WTC11 (cell line): ENCODE results near the gene EIF5A2. TPM values are rescaled to one million over a fixed set of nuclear protein-coding genes. Genes with fewer than 3 reads are reported as not detected.
A peak's percentile ranks its signal among the peaks of the same experiment; 100 is the strongest.

Source experiments
- ATAC-seq: fragments of 200-7000 bp; cut with Tn5 transposase; 2 replicates; pipeline ENCODE4 v1.10.0; 2021; ENCODE audit warnings: mild to moderate bottlenecking, moderate library complexity
- CTCF ChIA-PET: fragments of 300-600 bp; sonication (Branson Sonifier 250); formaldehyde crosslinking; loops from one replicate; lab custom pipeline; 2021; ENCODE audit warnings: antibody characterized with exemption; lab: Charles Lee
- POLR2A ChIA-PET: fragments of 350-600 bp; sonication (Branson Sonifier 250); formaldehyde crosslinking; loops from one replicate; lab custom pipeline; 2021; ENCODE audit warnings: antibody characterized with exemption; lab: Charles Lee
- DNase-seq: peaks from one replicate; pipeline ENCODE4 v3.0.0; 2021; ENCODE audit warnings: low spot score
- H3K27ac Mint-ChIP-seq: 2 replicates; pipeline ENCODE4 v1.8.0; 2021; ENCODE audit warnings: mixed read lengths
- H3K27me3 Mint-ChIP-seq: 2 replicates; pipeline ENCODE4 v1.8.0; 2021; ENCODE audit warnings: low read depth, mild to moderate bottlenecking, moderate library complexity, mixed read lengths
- H3K36me3 Mint-ChIP-seq: 2 replicates; pipeline ENCODE4 v1.8.0; 2021; ENCODE audit warnings: mixed read lengths
- H3K4me1 Mint-ChIP-seq: 2 replicates; pipeline ENCODE4 v1.8.0; 2022; ENCODE audit warnings: mixed read lengths
- H3K4me3 Mint-ChIP-seq: 2 replicates; pipeline ENCODE4 v1.8.0; 2021; ENCODE audit warnings: mild to moderate bottlenecking, moderate library complexity, mixed read lengths
- H3K9me3 Mint-ChIP-seq: 2 replicates; pipeline ENCODE4 v1.8.0; 2021; ENCODE audit warnings: mixed read lengths
- AFF4 ChIP-seq: sonication (generic); formaldehyde crosslinking; IDR thresholded peaks from 2 replicates; pipeline ENCODE4 v1.8.1; 2023; ENCODE audit warnings: mild to moderate bottlenecking, missing genetic modification reagents, borderline replicate concordance
- ATF1 ChIP-seq: sonication (generic); formaldehyde crosslinking; IDR thresholded peaks from 2 replicates; pipeline ENCODE4 v1.8.1; 2023; ENCODE audit warnings: mild to moderate bottlenecking, moderate library complexity, missing genetic modification reagents
- ETV6 ChIP-seq: sonication (generic); formaldehyde crosslinking; IDR thresholded peaks from 2 replicates; pipeline ENCODE4 v1.8.1; 2022; ENCODE audit warnings: mild to moderate bottlenecking, missing genetic modification reagents
- GABPB1 ChIP-seq: sonication (generic); formaldehyde crosslinking; IDR thresholded peaks from 2 replicates; pipeline ENCODE4 v1.8.1; 2023; ENCODE audit warnings: mild to moderate bottlenecking, missing genetic modification reagents
- IRF2 ChIP-seq: sonication (generic); formaldehyde crosslinking; IDR thresholded peaks from 2 replicates; pipeline ENCODE4 v1.8.0; 2022; ENCODE audit warnings: low read depth, missing genetic modification reagents, borderline replicate concordance
- NR2C2 ChIP-seq: sonication (generic); formaldehyde crosslinking; IDR thresholded peaks from 2 replicates; pipeline ENCODE4 v1.8.0; 2022; ENCODE audit warnings: mild to moderate bottlenecking, missing genetic modification reagents
- NR3C1 ChIP-seq: sonication (generic); formaldehyde crosslinking; conservative IDR thresholded peaks from 2 replicates; pipeline ENCODE4 v1.8.1; 2023; ENCODE audit warnings: low read depth, mild to moderate bottlenecking, missing genetic modification reagents
- RELA ChIP-seq: sonication (generic); formaldehyde crosslinking; IDR thresholded peaks from 2 replicates; pipeline ENCODE4 v1.8.1; 2022; ENCODE audit warnings: missing genetic modification reagents, mild to moderate bottlenecking, borderline replicate concordance
- RORB ChIP-seq: fragments of 250-450 bp; sonication (Bioruptor Pico); IDR thresholded peaks from 2 replicates; pipeline ENCODE4 v1.9.0; 2021; ENCODE audit warnings: mild to moderate bottlenecking
- SMAD4 ChIP-seq: sonication (generic); formaldehyde crosslinking; IDR thresholded peaks from 2 replicates; pipeline ENCODE4 v1.8.0; 2022; ENCODE audit warnings: mild to moderate bottlenecking, missing genetic modification reagents
- SOX15 ChIP-seq: fragments of 250-450 bp; sonication (Bioruptor Pico); IDR thresholded peaks from 2 replicates; pipeline ENCODE4 v1.9.0; 2021; ENCODE audit warnings: mild to moderate bottlenecking
- TP53 ChIP-seq: sonication (generic); formaldehyde crosslinking; IDR thresholded peaks from 2 replicates; pipeline ENCODE4 v1.8.1; 2023; ENCODE audit warnings: mild to moderate bottlenecking, missing genetic modification reagents
- USF1 ChIP-seq: sonication (generic); formaldehyde crosslinking; IDR thresholded peaks from 2 replicates; pipeline ENCODE4 v1.8.0; 2022; ENCODE audit warnings: mild to moderate bottlenecking, missing genetic modification reagents
- ZBTB21 ChIP-seq: sonication (generic); formaldehyde crosslinking; IDR thresholded peaks from 2 replicates; pipeline ENCODE4 v1.8.1; 2023; ENCODE audit warnings: mild to moderate bottlenecking, missing genetic modification reagents, borderline replicate concordance
- ZNF121 ChIP-seq: sonication (generic); formaldehyde crosslinking; IDR thresholded peaks from 2 replicates; pipeline ENCODE4 v1.8.0; 2023; ENCODE audit warnings: missing genetic modification reagents
- total RNA-seq: library from RNA; stranded (reverse); gene quantifications from 3 replicates; pipeline ENCODE4 v1.2.3, GENCODE V29; 2021
- TF ChIP-seq, protein P1 (sequence below): sonication (generic); formaldehyde crosslinking; IDR thresholded peaks from 2 replicates; pipeline ENCODE4 v1.8.0; 2023; ENCODE audit warnings: mild to moderate bottlenecking, missing genetic modification reagents
- TF ChIP-seq, protein P2 (sequence below): sonication (generic); formaldehyde crosslinking; IDR thresholded peaks from 2 replicates; pipeline ENCODE4 v1.8.1; 2023; ENCODE audit warnings: mild to moderate bottlenecking, missing genetic modification reagents
- TF ChIP-seq, protein P3 (sequence below): sonication (generic); formaldehyde crosslinking; conservative IDR thresholded peaks from 2 replicates; pipeline ENCODE4 v1.8.1; 2023; ENCODE audit warnings: mild to moderate bottlenecking, low read depth, missing genetic modification reagents, moderate library complexity
- TF ChIP-seq, protein P4 (sequence below): fragments of 200-600 bp; IDR thresholded peaks from 2 replicates; pipeline ENCODE4 v1.8.0; 2022; ENCODE audit warnings: antibody characterized with exemption

EIF5A2 gene
- total RNA-seq, 1 experiment from 2014 or later = 7.6 TPM

DNA sequence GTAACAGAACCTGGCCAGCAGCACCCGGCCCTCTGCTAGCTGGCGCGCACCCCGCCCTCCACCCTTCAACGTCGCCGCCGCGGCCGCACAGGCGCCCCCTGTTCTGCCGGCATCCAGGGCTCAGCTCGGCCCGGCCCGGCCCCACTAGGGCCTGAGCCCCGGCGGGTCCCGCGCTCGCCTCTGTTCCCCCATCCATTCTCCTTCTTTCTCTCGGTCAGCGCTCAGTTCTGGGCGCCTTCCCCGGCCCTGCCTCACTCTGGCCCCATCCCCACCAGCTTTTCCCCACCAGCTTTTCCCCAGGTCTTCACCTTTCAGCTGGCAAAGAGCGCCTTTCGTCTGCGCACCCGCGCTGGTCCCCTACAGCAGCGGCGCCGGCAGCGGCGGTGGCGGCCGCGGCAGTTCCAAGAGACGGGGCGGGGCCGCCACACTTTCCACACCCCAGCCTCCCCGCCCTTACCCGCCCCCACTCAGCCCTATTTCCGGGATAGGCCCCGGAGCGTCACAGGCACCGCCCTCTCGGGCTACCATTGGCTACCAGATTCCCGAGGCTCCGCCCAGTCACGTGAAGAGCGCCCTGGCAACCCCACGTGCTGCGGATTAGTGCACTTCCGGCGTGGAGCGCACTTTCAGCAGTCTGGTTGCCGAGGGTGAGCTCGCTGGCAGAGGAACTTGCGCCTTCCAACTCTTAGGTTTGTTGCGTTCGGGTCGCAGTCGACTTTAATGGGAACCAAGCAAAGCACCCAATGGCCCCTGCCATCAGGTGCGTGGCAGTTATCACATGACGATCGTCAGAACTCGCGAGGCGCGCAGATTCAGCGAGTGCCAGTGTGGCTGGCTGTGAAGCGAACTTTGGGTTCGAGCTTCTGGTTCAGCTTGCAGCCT is at the start of gene EIF5A2 (continued):
- TF ChIP-seq, protein P1, sequence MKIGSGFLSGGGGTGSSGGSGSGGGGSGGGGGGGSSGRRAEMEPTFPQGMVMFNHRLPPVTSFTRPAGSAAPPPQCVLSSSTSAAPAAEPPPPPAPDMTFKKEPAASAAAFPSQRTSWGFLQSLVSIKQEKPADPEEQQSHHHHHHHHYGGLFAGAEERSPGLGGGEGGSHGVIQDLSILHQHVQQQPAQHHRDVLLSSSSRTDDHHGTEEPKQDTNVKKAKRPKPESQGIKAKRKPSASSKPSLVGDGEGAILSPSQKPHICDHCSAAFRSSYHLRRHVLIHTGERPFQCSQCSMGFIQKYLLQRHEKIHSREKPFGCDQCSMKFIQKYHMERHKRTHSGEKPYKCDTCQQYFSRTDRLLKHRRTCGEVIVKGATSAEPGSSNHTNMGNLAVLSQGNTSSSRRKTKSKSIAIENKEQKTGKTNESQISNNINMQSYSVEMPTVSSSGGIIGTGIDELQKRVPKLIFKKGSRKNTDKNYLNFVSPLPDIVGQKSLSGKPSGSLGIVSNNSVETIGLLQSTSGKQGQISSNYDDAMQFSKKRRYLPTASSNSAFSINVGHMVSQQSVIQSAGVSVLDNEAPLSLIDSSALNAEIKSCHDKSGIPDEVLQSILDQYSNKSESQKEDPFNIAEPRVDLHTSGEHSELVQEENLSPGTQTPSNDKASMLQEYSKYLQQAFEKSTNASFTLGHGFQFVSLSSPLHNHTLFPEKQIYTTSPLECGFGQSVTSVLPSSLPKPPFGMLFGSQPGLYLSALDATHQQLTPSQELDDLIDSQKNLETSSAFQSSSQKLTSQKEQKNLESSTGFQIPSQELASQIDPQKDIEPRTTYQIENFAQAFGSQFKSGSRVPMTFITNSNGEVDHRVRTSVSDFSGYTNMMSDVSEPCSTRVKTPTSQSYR (CRISPR knock-in tag) = peak; percentile 96
- TF ChIP-seq IRF2 (no peak), GABPB1 (CRISPR knock-in tag) (peak; percentile 69; the same call in 1 of the 2 replicates), AFF4 (peak; percentile 97), ETV6 (CRISPR knock-in tag) (peak; percentile 98), NR3C1 (CRISPR knock-in tag) (no peak), RORB (CRISPR knock-in tag) (no peak), RELA (CRISPR knock-in tag) (peak; percentile 79; the same call in 1 of the 2 replicates), ZBTB21 (CRISPR knock-in tag) (peak; percentile 90), NR2C2 (peak; percentile 81), TP53 (CRISPR knock-in tag) (peak; percentile 95)
- TF ChIP-seq, protein P2, sequence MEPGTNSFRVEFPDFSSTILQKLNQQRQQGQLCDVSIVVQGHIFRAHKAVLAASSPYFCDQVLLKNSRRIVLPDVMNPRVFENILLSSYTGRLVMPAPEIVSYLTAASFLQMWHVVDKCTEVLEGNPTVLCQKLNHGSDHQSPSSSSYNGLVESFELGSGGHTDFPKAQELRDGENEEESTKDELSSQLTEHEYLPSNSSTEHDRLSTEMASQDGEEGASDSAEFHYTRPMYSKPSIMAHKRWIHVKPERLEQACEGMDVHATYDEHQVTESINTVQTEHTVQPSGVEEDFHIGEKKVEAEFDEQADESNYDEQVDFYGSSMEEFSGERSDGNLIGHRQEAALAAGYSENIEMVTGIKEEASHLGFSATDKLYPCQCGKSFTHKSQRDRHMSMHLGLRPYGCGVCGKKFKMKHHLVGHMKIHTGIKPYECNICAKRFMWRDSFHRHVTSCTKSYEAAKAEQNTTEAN = no peak

DNA sequence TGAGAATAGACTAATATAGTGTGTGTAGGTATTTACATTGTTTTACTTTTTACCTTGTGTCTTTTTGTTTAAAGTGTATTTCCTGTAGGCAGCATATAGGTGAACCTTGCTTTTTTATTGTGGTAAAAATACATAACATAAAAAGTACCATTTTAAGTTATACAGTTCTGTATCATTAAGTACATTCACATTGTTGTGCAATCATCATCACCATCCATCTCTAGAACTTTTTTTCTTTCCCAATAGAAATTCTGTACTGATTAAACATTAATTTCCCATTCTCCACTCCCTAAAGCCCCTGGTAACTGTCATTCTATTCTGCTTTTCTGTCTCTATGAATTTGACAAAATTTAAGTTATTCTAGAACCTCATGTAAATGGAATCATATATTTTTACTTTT is 48.2 kb upstream of the EIF5A2 start:
- no peaks in the 10 kb centered on the region for H3K36me3 Mint-ChIP-seq
- no peak for ATAC-seq
- DNase-seq = no peak
- CTCF ChIA-PET = no interaction called here
- POLR2A ChIA-PET = no interaction called here
- peaks cover 15% of the 10 kb centered on the region for H3K4me1 Mint-ChIP-seq
- H3K9me3 Mint-ChIP-seq = no peaks in the 10 kb centered on the region
- H3K27ac Mint-ChIP-seq = no peak overlapping the region
- no peak for TF ChIP-seq SMAD4 (CRISPR knock-in tag)
- TF ChIP-seq ATF1 (CRISPR knock-in tag) = no peak
- TF ChIP-seq SOX15 (CRISPR knock-in tag) = no peak
- H3K27me3 Mint-ChIP-seq = no peaks in the 10 kb centered on the region
- no peak overlapping the region for H3K4me3 Mint-ChIP-seq

GRCh38 chr3:170953736-170954135 is 45.3 kb upstream of the EIF5A2 start:
- H3K9me3 Mint-ChIP-seq = peaks cover 3% of the 10 kb centered on the region; the same call in 1 of the 2 replicates
- CTCF ChIA-PET = interaction anchor here (1.5 kb wide), 1 partner anchor 8 kb away, joined by 5 read pairs; no protein-coding TSS in a partner anchor
- peaks cover 15% of the 10 kb centered on the region for H3K4me1 Mint-ChIP-seq
- ATAC-seq (no peak), DNase-seq (no peak)
- H3K4me3 Mint-ChIP-seq = no peak overlapping the region
- no peak overlapping the region for H3K27ac Mint-ChIP-seq
- POLR2A ChIA-PET = no interaction called here
- H3K36me3 Mint-ChIP-seq = no peaks in the 10 kb centered on the region
- no peaks in the 10 kb centered on the region; the same call in 1 of the 2 replicates for H3K27me3 Mint-ChIP-seq
- TF ChIP-seq, protein P3, sequence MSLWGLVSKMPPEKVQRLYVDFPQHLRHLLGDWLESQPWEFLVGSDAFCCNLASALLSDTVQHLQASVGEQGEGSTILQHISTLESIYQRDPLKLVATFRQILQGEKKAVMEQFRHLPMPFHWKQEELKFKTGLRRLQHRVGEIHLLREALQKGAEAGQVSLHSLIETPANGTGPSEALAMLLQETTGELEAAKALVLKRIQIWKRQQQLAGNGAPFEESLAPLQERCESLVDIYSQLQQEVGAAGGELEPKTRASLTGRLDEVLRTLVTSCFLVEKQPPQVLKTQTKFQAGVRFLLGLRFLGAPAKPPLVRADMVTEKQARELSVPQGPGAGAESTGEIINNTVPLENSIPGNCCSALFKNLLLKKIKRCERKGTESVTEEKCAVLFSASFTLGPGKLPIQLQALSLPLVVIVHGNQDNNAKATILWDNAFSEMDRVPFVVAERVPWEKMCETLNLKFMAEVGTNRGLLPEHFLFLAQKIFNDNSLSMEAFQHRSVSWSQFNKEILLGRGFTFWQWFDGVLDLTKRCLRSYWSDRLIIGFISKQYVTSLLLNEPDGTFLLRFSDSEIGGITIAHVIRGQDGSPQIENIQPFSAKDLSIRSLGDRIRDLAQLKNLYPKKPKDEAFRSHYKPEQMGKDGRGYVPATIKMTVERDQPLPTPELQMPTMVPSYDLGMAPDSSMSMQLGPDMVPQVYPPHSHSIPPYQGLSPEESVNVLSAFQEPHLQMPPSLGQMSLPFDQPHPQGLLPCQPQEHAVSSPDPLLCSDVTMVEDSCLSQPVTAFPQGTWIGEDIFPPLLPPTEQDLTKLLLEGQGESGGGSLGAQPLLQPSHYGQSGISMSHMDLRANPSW (CRISPR knock-in tag) = no peak
- TF ChIP-seq, protein P4, sequence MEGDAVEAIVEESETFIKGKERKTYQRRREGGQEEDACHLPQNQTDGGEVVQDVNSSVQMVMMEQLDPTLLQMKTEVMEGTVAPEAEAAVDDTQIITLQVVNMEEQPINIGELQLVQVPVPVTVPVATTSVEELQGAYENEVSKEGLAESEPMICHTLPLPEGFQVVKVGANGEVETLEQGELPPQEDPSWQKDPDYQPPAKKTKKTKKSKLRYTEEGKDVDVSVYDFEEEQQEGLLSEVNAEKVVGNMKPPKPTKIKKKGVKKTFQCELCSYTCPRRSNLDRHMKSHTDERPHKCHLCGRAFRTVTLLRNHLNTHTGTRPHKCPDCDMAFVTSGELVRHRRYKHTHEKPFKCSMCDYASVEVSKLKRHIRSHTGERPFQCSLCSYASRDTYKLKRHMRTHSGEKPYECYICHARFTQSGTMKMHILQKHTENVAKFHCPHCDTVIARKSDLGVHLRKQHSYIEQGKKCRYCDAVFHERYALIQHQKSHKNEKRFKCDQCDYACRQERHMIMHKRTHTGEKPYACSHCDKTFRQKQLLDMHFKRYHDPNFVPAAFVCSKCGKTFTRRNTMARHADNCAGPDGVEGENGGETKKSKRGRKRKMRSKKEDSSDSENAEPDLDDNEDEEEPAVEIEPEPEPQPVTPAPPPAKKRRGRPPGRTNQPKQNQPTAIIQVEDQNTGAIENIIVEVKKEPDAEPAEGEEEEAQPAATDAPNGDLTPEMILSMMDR = no peak
- TF ChIP-seq USF1 (CRISPR knock-in tag) (no peak), ZNF121 (CRISPR knock-in tag) (no peak)
